Measurements from ENCODE around the gene MMP12. TPM values are rescaled to one million over a fixed set of nuclear protein-coding genes. Genes with fewer than 3 reads are reported as not detected.

The MMP12 gene
- total and polyA plus RNA-seq, 2 experiments from 2014 or later = not detected

GRCh38 chr11:102831489-102832440 is 43.0 kb downstream of the MMP12 start:
- peaks cover 5% of the 10 kb centered on the region; the same call in 2 of the 3 replicates for H3K9me3 Mint-ChIP-seq
- H3F3A ChIP-seq (replicated peaks; ENCODE audit: low read depth) = no peaks in the 10 kb centered on the region
- DNase-seq (ENCODE audit: low spot score) (peak; percentile 78), ATAC-seq (peak; percentile 94)
- H3K4me2 ChIP-seq = peak overlapping the region; percentile 76
- H3K4me1 Mint-ChIP-seq = peaks cover 24% of the 10 kb centered on the region
- no peak overlapping the region for H3K27ac ChIP-seq (ENCODE audit: low read depth)
- H3K79me2 ChIP-seq (replicated peaks; ENCODE audit: insufficient read depth) = no peaks in the 10 kb centered on the region
- TF ChIP-seq CREB1 (CRISPR knock-in tag; IDR thresholded peaks at IDR 0.05; ENCODE audit: low read depth) (no peak), POLR2AphosphoS5 (IDR thresholded peaks at IDR 0.05; ENCODE audit: low read depth) (no peak), EZH2phosphoT487 (IDR thresholded peaks at IDR 0.05; ENCODE audit: unreplicated experiment) (no peak), CTCF (conservative IDR thresholded peaks at IDR 0.05; ENCODE audit: low read depth in 2 of 2) (peak; percentile 56 to 80), EZH2 (IDR thresholded peaks at IDR 0.05; ENCODE audit: low read depth, unreplicated experiment) (no peak), REST (IDR thresholded peaks at IDR 0.05; ENCODE audit: unreplicated experiment) (no peak), ETS1 (IDR thresholded peaks at IDR 0.05) (no peak), STAT1 (IDR thresholded peaks at IDR 0.05; ENCODE audit: unreplicated experiment) (no peak)
- peaks cover 3% of the 10 kb centered on the region; the same call in 1 of the 3 replicates for H3K36me3 Mint-ChIP-seq (ENCODE audit: low read depth)
- H3K27me3 ChIP-seq (ENCODE audit: insufficient read depth) = no peaks in the 10 kb centered on the region
- H3K36me3 ChIP-seq (ENCODE audit: insufficient read depth) = no peaks in the 10 kb centered on the region
- peak overlapping the region; percentile 20; the same call in 1 of the 3 replicates for H3K4me3 Mint-ChIP-seq
- H2AFZ ChIP-seq = peak overlapping the region; percentile 98
- H3K27me3 Mint-ChIP-seq (ENCODE audit: insufficient read depth, low read depth, poor library complexity) = no peaks in the 10 kb centered on the region
- H3K4me3 ChIP-seq = peak overlapping the region; percentile 43; the same call in 1 of the 2 replicates
- no peak overlapping the region for H3K27ac Mint-ChIP-seq
- no peaks in the 10 kb centered on the region for H4K20me1 ChIP-seq (replicated peaks; ENCODE audit: insufficient read depth)
- peaks cover 14% of the 10 kb centered on the region for H3K4me1 ChIP-seq (ENCODE audit: insufficient read depth)
- H3K9me2 ChIP-seq (ENCODE audit: insufficient read depth) = no peaks in the 10 kb centered on the region
